Gastroesophageal sphincter (tissue), 3 donors: ENCODE data around the gene WDR70.

Experiments
- CTCF ChIP-seq, 4 experiments: fragments of 200-600 bp in 2 of 4; fragments of 450-650 bp in 2 of 4; sonication (generic) in 1 of 4; IDR thresholded peaks; one replicate each; pipeline ENCODE4 v1.5.1; 2017 to 2019; ENCODE audit warnings: antibody characterized with exemption in 4 of 4, mild to moderate bottlenecking in 2 of 4, moderate library complexity in 2 of 4
- EP300 ChIP-seq: sonication (generic); formaldehyde crosslinking; IDR thresholded peaks from one replicate; pipeline ENCODE4 v1.6.1; 2017; ENCODE audit warnings: antibody characterized with exemption, mild to moderate bottlenecking
- POLR2A ChIP-seq, 2 donors: fragments of 450-650 bp; IDR thresholded peaks; one replicate each; pipeline ENCODE4 v1.6.1; 2017; ENCODE audit warnings: antibody characterized with exemption in 2 of 2, mild to moderate bottlenecking in 2 of 2, moderate library complexity in 1 of 2
- POLR2AphosphoS5 ChIP-seq: sonication (generic); formaldehyde crosslinking; IDR thresholded peaks from one replicate; pipeline ENCODE4 v1.6.1; 2017; ENCODE audit warnings: antibody characterized with exemption

GRCh38 chr5:37695647-37696046 is 316.5 kb downstream of the WDR70 start:
- TF ChIP-seq POLR2A (IDR thresholded peaks at IDR 0.05): no peak
- no peak for TF ChIP-seq CTCF (IDR thresholded peaks at IDR 0.05)
- TF ChIP-seq POLR2AphosphoS5: no peak
- TF ChIP-seq EP300: no peak
